CD14-positive monocyte (primary cell): ENCODE data around the gene ANKRD39. TPM values are rescaled to one million over a fixed set of nuclear protein-coding genes. Genes with fewer than 3 reads are reported as not detected.
A peak's percentile ranks its signal among the peaks of the same experiment; 100 is the strongest.

Source experiments
- DNase-seq, 3 donors: peaks; one replicate each; pipeline ENCODE4 v3.0.0-alpha.2; 2011 to 2022
- H2AFZ ChIP-seq: 2 replicates; pipeline ENCODE4 v1.6.0; 2012; ENCODE audit warnings: mild to moderate bottlenecking, low read depth, low read length, inconsistent platforms; ENCODE audit not compliant: insufficient read depth, poor library complexity, severe bottlenecking
- H3K27ac ChIP-seq, 2 donors: 1 replicate in 1 of 2; 2 replicates in 1 of 2; pipeline ENCODE4 v1.5.1; 2012 to 2013; ENCODE audit warnings: low read length in 2 of 2, control low read depth in 1 of 2, inconsistent platforms in 1 of 2, low read depth in 1 of 2, mild to moderate bottlenecking in 1 of 2
- H3K27me3 ChIP-seq, 2 donors: one replicate each; pipeline versions ENCODE4 v1.6.0 to v1.6.1; 2011 to 2013; ENCODE audit warnings: low read length in 2 of 2; ENCODE audit not compliant: control insufficient read depth in 2 of 2, insufficient read depth in 2 of 2
- H3K36me3 ChIP-seq, 2 donors: replicated peaks in 1 of 2; 1 replicate in 1 of 2; 2 replicates in 1 of 2; pipeline versions ENCODE4 v1.5.1 to v1.6.1; 2012 to 2013; ENCODE audit warnings: low read length in 2 of 2, control low read depth in 1 of 2, inconsistent platforms in 1 of 2, mild to moderate bottlenecking in 1 of 2; ENCODE audit not compliant: insufficient read depth in 2 of 2, control insufficient read depth in 1 of 2
- H3K4me1 ChIP-seq, 2 donors: 1 replicate in 1 of 2; 2 replicates in 1 of 2; pipeline versions ENCODE4 v1.5.1 to v1.6.1; 2012 to 2013; ENCODE audit warnings: low read length in 2 of 2, control low read depth in 1 of 2, inconsistent platforms in 1 of 2, mild to moderate bottlenecking in 1 of 2, moderate library complexity in 1 of 2; ENCODE audit not compliant: insufficient read depth in 2 of 2, control insufficient read depth in 1 of 2
- H3K4me2 ChIP-seq: replicated peaks from 2 replicates; pipeline ENCODE3; 2012; ENCODE audit warnings: low read length, moderate library complexity, mild to moderate bottlenecking; ENCODE audit not compliant: poor library complexity, severe bottlenecking; ENCODE audit errors: extremely low read depth
- H3K4me3 ChIP-seq, 3 experiments: fragments of 200-600 bp in 1 of 3; sonication (generic) in 1 of 3; replicated peaks in 1 of 3; 1 replicate in 2 of 3; 2 replicates in 1 of 3; pipeline ENCODE4 v1.5.1; 2011 to 2013; ENCODE audit warnings: low read length in 3 of 3, mild to moderate bottlenecking in 3 of 3, control low read depth in 2 of 3, low read depth in 2 of 3, inconsistent platforms in 1 of 3, moderate library complexity in 1 of 3
- H3K79me2 ChIP-seq: 2 replicates; pipeline ENCODE4 v1.6.0; 2012; ENCODE audit warnings: mild to moderate bottlenecking, control low read depth, inconsistent platforms, low read length, moderate library complexity; ENCODE audit not compliant: insufficient read depth
- H3K9ac ChIP-seq: 2 replicates; pipeline ENCODE4 v1.6.0; 2017; ENCODE audit warnings: low read length, mild to moderate bottlenecking; ENCODE audit not compliant: insufficient read depth, poor library complexity, severe bottlenecking
- H3K9me3 ChIP-seq, 2 donors: replicated peaks in 1 of 2; 1 replicate in 1 of 2; 2 replicates in 1 of 2; pipeline versions ENCODE4 v1.5.1 to v1.6.1; 2012 to 2013; ENCODE audit warnings: low read length in 2 of 2, control low read depth in 1 of 2; ENCODE audit not compliant: control insufficient read depth in 1 of 2, insufficient read depth in 1 of 2
- H4K20me1 ChIP-seq: 2 replicates; pipeline ENCODE4 v1.6.0; 2012; ENCODE audit warnings: mild to moderate bottlenecking, low read length, control low read depth, moderate library complexity; ENCODE audit not compliant: insufficient read depth
- H3K27ac Mint-ChIP-seq, 7 donors: one replicate each; pipeline ENCODE4 v1.8.0; 2020; ENCODE audit warnings: mild to moderate bottlenecking in 7 of 7, mixed read lengths in 7 of 7, moderate library complexity in 6 of 7, inconsistent platforms in 2 of 7
- H3K27me3 Mint-ChIP-seq, 3 donors: one replicate each; pipeline ENCODE4 v1.8.0; 2021 to 2022; ENCODE audit warnings: low read depth in 3 of 3, mild to moderate bottlenecking in 3 of 3, mixed read lengths in 3 of 3, moderate library complexity in 3 of 3, inconsistent platforms in 1 of 3
- H3K36me3 Mint-ChIP-seq, 2 donors: one replicate each; pipeline ENCODE4 v1.8.0; 2020; ENCODE audit warnings: mixed read lengths in 2 of 2, inconsistent platforms in 1 of 2, mild to moderate bottlenecking in 1 of 2
- H3K4me1 Mint-ChIP-seq: one replicate; pipeline ENCODE4 v1.8.0; 2020; ENCODE audit warnings: mild to moderate bottlenecking, mixed read lengths
- H3K4me3 Mint-ChIP-seq, 2 donors: one replicate each; pipeline ENCODE4 v1.8.0; 2020; ENCODE audit warnings: mild to moderate bottlenecking in 2 of 2, mixed read lengths in 2 of 2, moderate library complexity in 1 of 2
- H3K9me3 Mint-ChIP-seq, 7 donors: one replicate each; pipeline ENCODE4 v1.8.0; 2020 to 2022; ENCODE audit warnings: mixed read lengths in 7 of 7, mild to moderate bottlenecking in 6 of 7, moderate library complexity in 6 of 7, inconsistent platforms in 2 of 7
- WGBS: methylation state at CpG from one replicate; pipeline ENCODE4 v1.1.5; 2013; ENCODE audit warnings: missing lambda C conversion rate; ENCODE audit not compliant: insufficient coverage; 5-methylcytosine and 5-hydroxymethylcytosine counted together
- intact Hi-C, 2 donors: fragments of 100-400 bp; cut with micrococcal nuclease; formaldehyde crosslinking; loops; one replicate each; pipeline versions ENCODE4 v1.15.0 to v1.15.1; 2023
- polyA plus RNA-seq, 3 donors: library from polyadenylated mRNA; depleted of rRNA in 1 of 3; unstranded in 2 of 3; stranded (reverse) in 1 of 3; fragments of 300-500 nt in 2 of 3; fragments of >200 nt in 1 of 3; fragmentation: Illumina TruSeq in 2 of 3; gene quantifications; 1 replicate in 2 of 3; 2 replicates in 1 of 3; pipeline ENCODE4 v1.2.3, GENCODE V29; 2012 to 2021
- TF ChIP-seq, protein P1 (sequence below): fragments of 200-600 bp; IDR thresholded peaks from one replicate; pipeline ENCODE4 v1.8.0; 2022; ENCODE audit warnings: antibody characterized with exemption, mild to moderate bottlenecking

ANKRD39 gene
- polyA plus RNA-seq, 3 donors = 6.2 to 9.7 (median 9.0) TPM

DNA sequence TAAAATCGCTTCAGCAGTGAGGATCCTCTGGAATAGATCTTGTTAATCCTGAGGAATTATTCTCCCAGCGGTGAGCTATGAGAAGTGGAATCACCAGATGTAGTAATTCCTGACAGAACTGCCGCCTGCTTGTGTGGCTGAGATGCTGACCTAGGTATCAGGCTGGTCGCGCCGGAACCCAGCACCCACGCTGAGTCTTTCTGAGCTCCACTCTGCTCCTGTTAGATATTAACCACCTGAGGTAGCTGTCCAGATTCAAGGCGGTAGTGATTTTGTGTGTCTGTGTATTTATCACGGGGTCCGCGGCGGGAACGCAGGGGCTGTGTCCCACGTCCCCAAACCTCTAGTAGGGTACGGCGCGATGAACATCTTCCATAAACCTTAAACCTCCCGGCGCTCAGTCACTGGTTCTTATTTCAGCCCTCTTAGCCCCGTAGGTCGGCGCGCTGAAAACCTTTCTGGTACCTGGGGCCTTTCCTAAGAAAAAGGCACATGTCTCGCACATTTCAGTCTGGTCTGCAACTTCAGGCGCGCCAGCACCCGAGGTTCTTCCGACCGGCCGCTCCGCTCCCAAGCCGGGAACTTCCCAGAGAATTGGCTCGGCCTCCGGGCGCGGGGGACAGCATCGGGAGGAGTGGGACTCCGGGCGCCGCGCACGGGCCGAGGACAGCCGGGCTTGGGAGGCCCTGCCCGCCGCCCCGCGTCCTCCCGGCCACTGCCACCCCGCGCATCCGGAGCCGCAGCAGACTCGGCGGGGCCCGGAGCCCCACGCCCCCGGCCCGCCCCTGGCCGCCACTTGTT, 42.3 kb downstream of the ANKRD39 start:
- H3K79me2 ChIP-seq = peaks cover 16% of the 10 kb centered on the region
- Mint-ChIP-seq H3K4me3 (peak overlapping the region; percentile 86 to 93), H3K4me1 (peaks cover 46% of the 10 kb centered on the region), H3K27ac (peak overlapping the region in 5 of 7 donors; percentile 20 to 70 (median 68)), H3K36me3 (peaks cover 29 to 34% of the 10 kb centered on the region in 2 donors), H3K9me3 (no peaks in the 10 kb centered on the region), H3K27me3 (peaks cover 10 to 12% (median 10%) of the 10 kb centered on the region in 3 donors)
- peaks cover 4 to 9% of the 10 kb centered on the region in 2 donors for H3K36me3 ChIP-seq
- H3K4me2 ChIP-seq = peak overlapping the region; percentile 96
- peak overlapping the region; percentile 51 to 93 (median 67) for H3K4me3 ChIP-seq
- H3K9me3 ChIP-seq = no peaks in the 10 kb centered on the region
- H4K20me1 ChIP-seq = peaks cover 36% of the 10 kb centered on the region
- under 1% methylated on average over 54 of the region's 60 CpGs for WGBS
- H3K27ac ChIP-seq = peak overlapping the region in 1 of 2 donors; percentile 61
- intact Hi-C loops = loop anchor here (5.0 to 10.0 kb wide), 3 partner anchors 42 to 53 kb away; partner anchors contain the start of genes ANKRD39 (in 2 of the 2) and CNNM4 (in 2 of the 2)
- H2AFZ ChIP-seq = peak overlapping the region; percentile 98
- peaks cover 22 to 35% of the 10 kb centered on the region in 2 donors for H3K4me1 ChIP-seq
- H3K9ac ChIP-seq = peak overlapping the region; percentile 70
- no peaks in the 10 kb centered on the region for H3K27me3 ChIP-seq
- TF ChIP-seq, protein P1, sequence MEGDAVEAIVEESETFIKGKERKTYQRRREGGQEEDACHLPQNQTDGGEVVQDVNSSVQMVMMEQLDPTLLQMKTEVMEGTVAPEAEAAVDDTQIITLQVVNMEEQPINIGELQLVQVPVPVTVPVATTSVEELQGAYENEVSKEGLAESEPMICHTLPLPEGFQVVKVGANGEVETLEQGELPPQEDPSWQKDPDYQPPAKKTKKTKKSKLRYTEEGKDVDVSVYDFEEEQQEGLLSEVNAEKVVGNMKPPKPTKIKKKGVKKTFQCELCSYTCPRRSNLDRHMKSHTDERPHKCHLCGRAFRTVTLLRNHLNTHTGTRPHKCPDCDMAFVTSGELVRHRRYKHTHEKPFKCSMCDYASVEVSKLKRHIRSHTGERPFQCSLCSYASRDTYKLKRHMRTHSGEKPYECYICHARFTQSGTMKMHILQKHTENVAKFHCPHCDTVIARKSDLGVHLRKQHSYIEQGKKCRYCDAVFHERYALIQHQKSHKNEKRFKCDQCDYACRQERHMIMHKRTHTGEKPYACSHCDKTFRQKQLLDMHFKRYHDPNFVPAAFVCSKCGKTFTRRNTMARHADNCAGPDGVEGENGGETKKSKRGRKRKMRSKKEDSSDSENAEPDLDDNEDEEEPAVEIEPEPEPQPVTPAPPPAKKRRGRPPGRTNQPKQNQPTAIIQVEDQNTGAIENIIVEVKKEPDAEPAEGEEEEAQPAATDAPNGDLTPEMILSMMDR = no peak
- no peak for DNase-seq

DNA sequence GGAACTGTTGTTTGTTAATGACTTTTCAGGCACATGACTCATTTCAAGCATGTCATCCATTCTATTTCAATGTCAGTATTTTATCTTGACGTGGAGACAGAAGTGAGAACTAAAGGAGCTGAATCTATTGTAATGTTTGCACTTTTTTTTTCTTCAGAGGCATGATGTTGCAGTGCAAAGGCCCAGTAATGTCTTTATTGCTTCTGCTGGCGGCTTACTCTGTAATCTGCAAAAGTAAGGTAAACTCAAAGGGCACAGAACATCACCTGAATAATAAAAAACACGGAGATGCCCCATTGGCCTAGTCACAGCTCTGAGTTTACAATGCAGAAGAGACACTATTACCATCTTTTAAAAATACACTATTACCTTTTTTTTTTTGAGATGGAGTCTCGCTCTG, 44.2 kb downstream of the ANKRD39 start:
- Mint-ChIP-seq H3K9me3 (no peaks in the 10 kb centered on the region), H3K36me3 (peaks cover 22 to 33% of the 10 kb centered on the region in 2 donors), H3K4me1 (peaks cover 28% of the 10 kb centered on the region), H3K27me3 (peaks cover 8 to 10% (median 10%) of the 10 kb centered on the region in 3 donors), H3K27ac (no peak overlapping the region), H3K4me3 (no peak overlapping the region)
- Histone ChIP-seq H3K9me3 (no peaks in the 10 kb centered on the region), H3K27me3 (no peaks in the 10 kb centered on the region), H3K9ac (no peak overlapping the region), H3K4me1 (peaks cover 21 to 27% of the 10 kb centered on the region in 2 donors), H3K4me3 (no peak overlapping the region), H3K36me3 (peaks cover 10 to 19% of the 10 kb centered on the region in 2 donors), H4K20me1 (peaks cover 18% of the 10 kb centered on the region), H3K27ac (no peak overlapping the region), H2AFZ (no peak overlapping the region), H3K79me2 (peaks cover 15% of the 10 kb centered on the region), H3K4me2 (no peak overlapping the region)
- 88% methylated on average over 3 of the region's 4 CpGs for WGBS
- no peak for DNase-seq
- intact Hi-C loops = loop anchor here in 1 of 2 donors (10.0 kb wide), 1 partner anchor 49 kb away; the partner anchor contains the start of gene CNNM4
- TF ChIP-seq, protein P1 = no peak
